GM12878 (cell line): ENCODE results near the gene SBF2. TPM values are rescaled to one million over a fixed set of nuclear protein-coding genes. Genes with fewer than 3 reads are reported as not detected.

Source experiments
- ATAC-seq: fragments of 200-7000 bp; cut with Tn5 transposase; 3 replicates; pipeline ENCODE4 v1.9.1; 2020; ENCODE audit warnings: mild to moderate bottlenecking, moderate library complexity
- BruUV-seq: library from RNA; stranded (reverse); fragments of 400-500 nt; replicated peaks from 2 replicates; lab custom pipeline; 2021; lab: Mats Ljungman, UMichigan
- CTCF ChIA-PET: fragments of 300-600 bp; sonication (Branson Sonifier 250); formaldehyde crosslinking; extraction: SDS; loops from one replicate; lab custom pipeline; 2021; ENCODE audit warnings: inconsistent platforms; lab: Yijun Ruan, JAX
- POLR2A ChIA-PET: fragments of 350-600 bp; formaldehyde crosslinking; extraction: SDS; loops from one replicate; lab custom pipeline; 2021; ENCODE audit warnings: inconsistent platforms; lab: Charles Lee
- RAD21 ChIA-PET: fragments of 300-600 bp; sonication (Branson Sonifier 250); formaldehyde crosslinking; loops from one replicate; lab custom pipeline; 2023; ENCODE audit warnings: antibody characterized with exemption; ENCODE audit not compliant: unreplicated experiment; lab: Charles Lee
- SMC1A ChIA-PET: fragments of 300-600 bp; sonication (Branson Sonifier 250); formaldehyde crosslinking; loops from one replicate; lab custom pipeline; 2023; ENCODE audit not compliant: unreplicated experiment, uncharacterized antibody; lab: Charles Lee
- DNase-seq: peaks from one replicate; pipeline ENCODE4 v3.0.0-alpha.2; 2011; ENCODE audit warnings: low read depth, low spot score
- FAIRE-seq: peaks from 3 replicates; lab custom pipeline; 2011; peaks lifted over from hg19 to GRCh38; lab: Jason Lieb, UNC
- H2AFZ ChIP-seq: 2 replicates; pipeline ENCODE4 v1.6.0; 2011; ENCODE audit warnings: low read depth, low read length, control low read depth; ENCODE audit not compliant: control insufficient read depth
- H3K27ac ChIP-seq: 2 replicates; pipeline ENCODE4 v1.5.1; 2011; ENCODE audit warnings: control low read depth; ENCODE audit not compliant: control insufficient read depth, insufficient read depth
- H3K27me3 ChIP-seq, 2 experiments: replicated peaks in 1 of 2; 2 replicates each; pipeline versions ENCODE4 v1.6.0 to v1.6.1; 2011; ENCODE audit warnings: low read length in 1 of 2; ENCODE audit not compliant: control insufficient read depth in 2 of 2, insufficient read depth in 2 of 2
- H3K36me3 ChIP-seq, 2 experiments: 2 replicates each; pipeline ENCODE4 v1.5.1; 2011; ENCODE audit warnings: low read length in 1 of 2; ENCODE audit not compliant: control insufficient read depth in 2 of 2, insufficient read depth in 2 of 2
- H3K4me1 ChIP-seq: 2 replicates; pipeline ENCODE4 v1.6.1; 2011; ENCODE audit warnings: mild to moderate bottlenecking, low read length, moderate library complexity, mixed read lengths; ENCODE audit not compliant: control insufficient read depth, insufficient read depth
- H3K4me2 ChIP-seq: 2 replicates; pipeline ENCODE4 v1.6.0; 2011; ENCODE audit warnings: control low read depth; ENCODE audit not compliant: control insufficient read depth, insufficient read depth
- H3K4me3 ChIP-seq: fragments of 200-600 bp; sonication (generic); 2 replicates; pipeline ENCODE4 v1.5.1; 2016
- H3K79me2 ChIP-seq: 2 replicates; pipeline ENCODE4 v1.6.0; 2011; ENCODE audit warnings: low read length; ENCODE audit not compliant: control insufficient read depth, insufficient read depth
- H3K9ac ChIP-seq: 2 replicates; pipeline ENCODE4 v1.8.0; 2011; ENCODE audit warnings: low read length, control low read depth, mixed read lengths; ENCODE audit not compliant: control insufficient read depth, insufficient read depth
- H3K9me3 ChIP-seq: replicated peaks from 3 replicates; pipeline ENCODE4 v1.5.1; 2011; ENCODE audit warnings: mild to moderate bottlenecking, low read length; ENCODE audit not compliant: control insufficient read depth, insufficient read depth
- H4K20me1 ChIP-seq: 2 replicates; pipeline ENCODE4 v1.6.0; 2011; ENCODE audit not compliant: control insufficient read depth, insufficient read depth
- ATF3 ChIP-seq: IDR thresholded peaks from 2 replicates; pipeline ENCODE4 v1.6.1; 2011; ENCODE audit warnings: low read depth, mild to moderate bottlenecking, low read length, moderate library complexity, borderline replicate concordance; ENCODE audit errors: extremely low read depth
- NRF1 ChIP-seq: conservative IDR thresholded peaks from 2 replicates; pipeline ENCODE4 v1.6.1; 2011; ENCODE audit warnings: mild to moderate bottlenecking, low read depth, low read length, improper control_type of control experiment
- PAX5 ChIP-seq: IDR thresholded peaks from 2 replicates; pipeline ENCODE4 v1.6.1; 2011; ENCODE audit warnings: low read depth, low read length, borderline replicate concordance
- PRDM15 ChIP-seq: fragments of 450-650 bp; formaldehyde crosslinking; IDR thresholded peaks from 2 replicates; pipeline ENCODE4 v1.4.0; 2020; ENCODE audit warnings: mild to moderate bottlenecking, moderate library complexity
- RELA ChIP-seq: fragments of 450-650 bp; IDR thresholded peaks from 2 replicates; pipeline ENCODE4 v1.8.0; 2014; ENCODE audit warnings: borderline replicate concordance; ENCODE audit not compliant: partially characterized antibody
- ZSCAN29 ChIP-seq: fragments of 450-650 bp; IDR thresholded peaks from 2 replicates; pipeline ENCODE4 v1.6.1; 2017; ENCODE audit warnings: mild to moderate bottlenecking, moderate library complexity
- WGBS: methylation state at CpG from one replicate; pipeline ENCODE4 v1.1.6; 2016; ENCODE audit warnings: low lambda C conversion rate; ENCODE audit not compliant: insufficient replicate concordance, insufficient coverage; ENCODE audit errors: missing lambda C conversion rate; 5-methylcytosine and 5-hydroxymethylcytosine counted together
- in situ Hi-C: fragments of 300-500 bp; cut with MboI; formaldehyde crosslinking; loops from 9 replicates; pipeline ENCODE4 v1.14.3; 2018; ENCODE audit warnings: mixed read lengths
- intact Hi-C: fragments of 100-400 bp; cut with micrococcal nuclease; formaldehyde crosslinking; loops from one replicate; pipeline ENCODE4 v1.14.2; 2022; ENCODE audit not compliant: unreplicated experiment
- polyA plus RNA-seq, 11 experiments: library from polyadenylated mRNA; depleted of rRNA in 4 of 11; unstranded in 6 of 11; stranded (reverse) in 5 of 11; fragments of >200 nt; fragmentation: Nextera tagmentation in 4 of 11; fragmentation: Illumina TruSeq in 1 of 11; extraction: Ambion mirVana in 4 of 11; extraction: Trizol in 1 of 11; gene quantifications; 1 replicate in 1 of 11; 2 replicates in 10 of 11; pipeline versions ENCODE4 v1.2.1 to v1.2.3, GENCODE V29; 2011 to 2016; ENCODE audit warnings: inconsistent platforms in 2 of 11, missing spikeins in 2 of 11, low read depth in 1 of 11
- total RNA-seq, 4 experiments: library from RNA; depleted of rRNA in 3 of 4; stranded (reverse); fragments of >200 nt in 3 of 4; fragmentation: Illumina TruSeq in 1 of 4; extraction: Trizol in 1 of 4; gene quantifications; 2 replicates each; pipeline versions ENCODE4 v1.2.1 to v1.2.3, GENCODE V29; 2013 to 2021
- TF ChIP-seq, protein P1 (sequence below): fragments of 450-650 bp; IDR thresholded peaks from 2 replicates; pipeline ENCODE4 v1.6.1; 2017; ENCODE audit warnings: mild to moderate bottlenecking, moderate library complexity

The SBF2 gene
- total and polyA plus RNA-seq, 10 of the 15 experiments (the other 5 are each of a cell fraction or from before 2014, with no cell fraction given): 0.24 to 2.3 (median 1.1) TPM

DNA sequence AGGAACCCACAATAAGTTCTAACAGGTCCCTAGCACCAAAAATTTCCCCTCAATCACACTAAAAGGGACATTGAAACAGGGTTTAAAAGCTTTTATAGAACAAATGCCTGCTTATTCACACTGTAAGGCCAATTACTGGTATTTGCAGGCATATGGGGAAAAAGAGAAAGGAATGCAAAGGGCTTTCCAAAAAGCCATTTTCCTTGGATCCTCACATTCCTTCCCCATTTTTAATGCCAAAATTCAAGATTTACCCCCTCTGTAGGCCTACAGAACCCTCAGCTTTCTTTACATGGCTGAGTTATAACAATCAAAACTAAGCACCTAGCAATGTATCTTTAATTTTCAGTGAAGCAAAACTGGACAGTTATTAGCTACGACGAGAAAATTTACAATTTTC lies 102.0 kb downstream of the SBF2 start:
- TF ChIP-seq RELA (no peak), NRF1 (no peak), ZSCAN29 (no peak), ATF3 (no peak), PAX5 (no peak), PRDM15 (no peak)
- TF ChIP-seq, protein P1, sequence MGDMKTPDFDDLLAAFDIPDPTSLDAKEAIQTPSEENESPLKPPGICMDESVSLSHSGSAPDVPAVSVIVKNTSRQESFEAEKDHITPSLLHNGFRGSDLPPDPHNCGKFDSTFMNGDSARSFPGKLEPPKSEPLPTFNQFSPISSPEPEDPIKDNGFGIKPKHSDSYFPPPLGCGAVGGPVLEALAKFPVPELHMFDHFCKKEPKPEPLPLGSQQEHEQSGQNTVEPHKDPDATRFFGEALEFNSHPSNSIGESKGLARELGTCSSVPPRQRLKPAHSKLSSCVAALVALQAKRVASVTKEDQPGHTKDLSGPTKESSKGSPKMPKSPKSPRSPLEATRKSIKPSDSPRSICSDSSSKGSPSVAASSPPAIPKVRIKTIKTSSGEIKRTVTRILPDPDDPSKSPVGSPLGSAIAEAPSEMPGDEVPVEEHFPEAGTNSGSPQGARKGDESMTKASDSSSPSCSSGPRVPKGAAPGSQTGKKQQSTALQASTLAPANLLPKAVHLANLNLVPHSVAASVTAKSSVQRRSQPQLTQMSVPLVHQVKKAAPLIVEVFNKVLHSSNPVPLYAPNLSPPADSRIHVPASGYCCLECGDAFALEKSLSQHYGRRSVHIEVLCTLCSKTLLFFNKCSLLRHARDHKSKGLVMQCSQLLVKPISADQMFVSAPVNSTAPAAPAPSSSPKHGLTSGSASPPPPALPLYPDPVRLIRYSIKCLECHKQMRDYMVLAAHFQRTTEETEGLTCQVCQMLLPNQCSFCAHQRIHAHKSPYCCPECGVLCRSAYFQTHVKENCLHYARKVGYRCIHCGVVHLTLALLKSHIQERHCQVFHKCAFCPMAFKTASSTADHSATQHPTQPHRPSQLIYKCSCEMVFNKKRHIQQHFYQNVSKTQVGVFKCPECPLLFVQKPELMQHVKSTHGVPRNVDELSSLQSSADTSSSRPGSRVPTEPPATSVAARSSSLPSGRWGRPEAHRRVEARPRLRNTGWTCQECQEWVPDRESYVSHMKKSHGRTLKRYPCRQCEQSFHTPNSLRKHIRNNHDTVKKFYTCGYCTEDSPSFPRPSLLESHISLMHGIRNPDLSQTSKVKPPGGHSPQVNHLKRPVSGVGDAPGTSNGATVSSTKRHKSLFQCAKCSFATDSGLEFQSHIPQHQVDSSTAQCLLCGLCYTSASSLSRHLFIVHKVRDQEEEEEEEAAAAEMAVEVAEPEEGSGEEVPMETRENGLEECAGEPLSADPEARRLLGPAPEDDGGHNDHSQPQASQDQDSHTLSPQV: no peak
- Histone ChIP-seq H3K79me2 (no peaks in the 10 kb centered on the region), H2AFZ (no peak overlapping the region), H3K9me3 (no peaks in the 10 kb centered on the region), H3K9ac (no peak overlapping the region), H3K27ac (no peak overlapping the region), H3K4me2 (no peak overlapping the region), H3K4me3 (no peak overlapping the region), H4K20me1 (no peaks in the 10 kb centered on the region), H3K36me3 (no peaks in the 10 kb centered on the region), H3K4me1 (no peaks in the 10 kb centered on the region), H3K27me3 (no peaks in the 10 kb centered on the region)
- no peak for FAIRE-seq
- ChIA-PET RAD21 (no interaction called here), POLR2A (no interaction called here), SMC1A (interaction anchor here (1.1 kb wide), 1 partner anchor 18 kb away, joined by 3 read pairs; no protein-coding TSS in a partner anchor), CTCF (interaction anchor here (1.4 kb wide), 1 partner anchor 115 kb away, joined by 3 read pairs; no protein-coding TSS in a partner anchor)
- in situ Hi-C loops: no loop called here
- no TSS peak for BruUV-seq
- WGBS: 65% methylated on average over 2 of the region's 2 CpGs
- intact Hi-C loops: no loop called here
- no peak for DNase-seq
- no peak for ATAC-seq
